ENCODE results near the gene MOGAT1. TPM values are rescaled to one million over a fixed set of nuclear protein-coding genes. Genes with fewer than 3 reads are reported as not detected.

Gene MOGAT1
- total and polyA plus RNA-seq, 9 of the 15 experiments (the other 6 are each of a cell fraction or from before 2014, with no cell fraction given): not detected

DNA sequence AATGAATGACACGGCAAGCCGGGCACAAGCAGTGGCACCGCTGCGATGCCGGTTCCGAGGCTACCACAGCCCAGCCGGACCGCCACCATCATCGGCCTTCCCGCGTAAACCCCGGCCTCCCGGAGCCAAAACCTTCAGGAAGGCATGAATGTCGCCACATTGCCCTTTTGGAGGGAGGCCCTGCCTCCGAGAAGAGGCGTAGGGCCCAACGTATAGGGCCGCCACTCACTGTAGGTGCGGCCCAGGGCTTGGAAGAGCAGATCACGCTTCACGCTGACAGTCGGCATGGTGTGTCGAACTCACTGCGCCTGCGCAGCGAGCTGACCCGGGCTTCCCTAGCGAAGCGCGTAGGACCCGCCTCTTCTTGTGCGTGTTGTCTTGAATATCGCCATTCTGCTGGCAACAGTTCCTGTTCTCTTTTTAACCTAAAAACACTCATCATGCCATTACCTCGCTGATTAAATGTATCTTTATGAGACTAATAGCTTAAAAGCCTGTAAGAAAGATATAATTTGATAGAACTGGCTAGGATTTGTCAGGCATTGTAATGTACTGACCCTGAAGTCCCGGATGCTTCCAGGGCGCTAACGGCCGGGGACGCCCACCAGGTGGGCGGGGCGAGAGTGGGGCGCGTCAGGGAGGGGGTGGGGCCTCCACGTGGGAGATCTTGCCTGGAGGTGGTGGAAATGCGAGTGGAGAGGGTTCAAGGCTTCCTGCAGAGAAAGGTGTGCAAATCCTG, 15.5 kb upstream of the MOGAT1 start, which contains the start of gene FARSB (continued):
- TF ChIP-seq MYC (IDR thresholded peaks at IDR 0.05; ENCODE audit: low read depth, low read length): peak; percentile 89
- TF ChIP-seq MYC (CRISPR knock-in tag; IDR thresholded peaks at IDR 0.05; ENCODE audit: borderline replicate concordance, low read depth): peak; percentile 66
- no peak for TF ChIP-seq MCM7 (IDR thresholded peaks at IDR 0.05)
- TF ChIP-seq, protein P1, sequence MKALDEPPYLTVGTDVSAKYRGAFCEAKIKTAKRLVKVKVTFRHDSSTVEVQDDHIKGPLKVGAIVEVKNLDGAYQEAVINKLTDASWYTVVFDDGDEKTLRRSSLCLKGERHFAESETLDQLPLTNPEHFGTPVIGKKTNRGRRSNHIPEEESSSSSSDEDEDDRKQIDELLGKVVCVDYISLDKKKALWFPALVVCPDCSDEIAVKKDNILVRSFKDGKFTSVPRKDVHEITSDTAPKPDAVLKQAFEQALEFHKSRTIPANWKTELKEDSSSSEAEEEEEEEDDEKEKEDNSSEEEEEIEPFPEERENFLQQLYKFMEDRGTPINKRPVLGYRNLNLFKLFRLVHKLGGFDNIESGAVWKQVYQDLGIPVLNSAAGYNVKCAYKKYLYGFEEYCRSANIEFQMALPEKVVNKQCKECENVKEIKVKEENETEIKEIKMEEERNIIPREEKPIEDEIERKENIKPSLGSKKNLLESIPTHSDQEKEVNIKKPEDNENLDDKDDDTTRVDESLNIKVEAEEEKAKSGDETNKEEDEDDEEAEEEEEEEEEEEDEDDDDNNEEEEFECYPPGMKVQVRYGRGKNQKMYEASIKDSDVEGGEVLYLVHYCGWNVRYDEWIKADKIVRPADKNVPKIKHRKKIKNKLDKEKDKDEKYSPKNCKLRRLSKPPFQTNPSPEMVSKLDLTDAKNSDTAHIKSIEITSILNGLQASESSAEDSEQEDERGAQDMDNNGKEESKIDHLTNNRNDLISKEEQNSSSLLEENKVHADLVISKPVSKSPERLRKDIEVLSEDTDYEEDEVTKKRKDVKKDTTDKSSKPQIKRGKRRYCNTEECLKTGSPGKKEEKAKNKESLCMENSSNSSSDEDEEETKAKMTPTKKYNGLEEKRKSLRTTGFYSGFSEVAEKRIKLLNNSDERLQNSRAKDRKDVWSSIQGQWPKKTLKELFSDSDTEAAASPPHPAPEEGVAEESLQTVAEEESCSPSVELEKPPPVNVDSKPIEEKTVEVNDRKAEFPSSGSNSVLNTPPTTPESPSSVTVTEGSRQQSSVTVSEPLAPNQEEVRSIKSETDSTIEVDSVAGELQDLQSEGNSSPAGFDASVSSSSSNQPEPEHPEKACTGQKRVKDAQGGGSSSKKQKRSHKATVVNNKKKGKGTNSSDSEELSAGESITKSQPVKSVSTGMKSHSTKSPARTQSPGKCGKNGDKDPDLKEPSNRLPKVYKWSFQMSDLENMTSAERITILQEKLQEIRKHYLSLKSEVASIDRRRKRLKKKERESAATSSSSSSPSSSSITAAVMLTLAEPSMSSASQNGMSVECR (CRISPR knock-in tag; IDR thresholded peaks at IDR 0.05): peak; percentile 97
- peak; percentile 42; the same call in 1 of the 2 replicates for TF ChIP-seq NR2C1 (IDR thresholded peaks at IDR 0.05)
- peak; percentile 50; the same call in 1 of the 2 replicates for TF ChIP-seq NR2C1 (tag; IDR thresholded peaks at IDR 0.05)
- TF ChIP-seq, protein P2, sequence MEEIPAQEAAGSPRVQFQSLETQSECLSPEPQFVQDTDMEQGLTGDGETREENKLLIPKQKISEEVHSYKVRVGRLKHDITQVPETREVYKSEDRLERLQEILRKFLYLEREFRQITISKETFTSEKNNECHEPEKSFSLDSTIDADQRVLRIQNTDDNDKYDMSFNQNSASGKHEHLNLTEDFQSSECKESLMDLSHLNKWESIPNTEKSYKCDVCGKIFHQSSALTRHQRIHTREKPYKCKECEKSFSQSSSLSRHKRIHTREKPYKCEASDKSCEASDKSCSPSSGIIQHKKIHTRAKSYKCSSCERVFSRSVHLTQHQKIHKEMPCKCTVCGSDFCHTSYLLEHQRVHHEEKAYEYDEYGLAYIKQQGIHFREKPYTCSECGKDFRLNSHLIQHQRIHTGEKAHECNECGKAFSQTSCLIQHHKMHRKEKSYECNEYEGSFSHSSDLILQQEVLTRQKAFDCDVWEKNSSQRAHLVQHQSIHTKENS (CRISPR knock-in tag; IDR thresholded peaks at IDR 0.05): no peak
- peak; percentile 32 to 95; a peak in 2 of 4 replicates for TF ChIP-seq SIN3A (IDR thresholded peaks at IDR 0.05; ENCODE audit: borderline replicate concordance in 2 of 2, control insufficient read depth in 1 of 2, low read depth in 2 of 2, low read length in 2 of 2)
- TF ChIP-seq PHF8 (IDR thresholded peaks at IDR 0.05; ENCODE audit: borderline replicate concordance, low read length): peak; percentile 86; the same call in 1 of the 2 replicates
- TF ChIP-seq, protein P3, sequence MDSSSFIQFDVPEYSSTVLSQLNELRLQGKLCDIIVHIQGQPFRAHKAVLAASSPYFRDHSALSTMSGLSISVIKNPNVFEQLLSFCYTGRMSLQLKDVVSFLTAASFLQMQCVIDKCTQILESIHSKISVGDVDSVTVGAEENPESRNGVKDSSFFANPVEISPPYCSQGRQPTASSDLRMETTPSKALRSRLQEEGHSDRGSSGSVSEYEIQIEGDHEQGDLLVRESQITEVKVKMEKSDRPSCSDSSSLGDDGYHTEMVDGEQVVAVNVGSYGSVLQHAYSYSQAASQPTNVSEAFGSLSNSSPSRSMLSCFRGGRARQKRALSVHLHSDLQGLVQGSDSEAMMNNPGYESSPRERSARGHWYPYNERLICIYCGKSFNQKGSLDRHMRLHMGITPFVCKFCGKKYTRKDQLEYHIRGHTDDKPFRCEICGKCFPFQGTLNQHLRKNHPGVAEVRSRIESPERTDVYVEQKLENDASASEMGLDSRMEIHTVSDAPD (CRISPR knock-in tag; IDR thresholded peaks at IDR 0.05): no peak
- TF ChIP-seq SAFB2 (IDR thresholded peaks at IDR 0.05; ENCODE audit: borderline replicate concordance, low read depth, low read length, severe bottlenecking): no peak
- peak; percentile 59; the same call in 1 of the 2 replicates for TF ChIP-seq FOXM1 (IDR thresholded peaks at IDR 0.05; ENCODE audit: low read depth)
- TF ChIP-seq FOXM1 (CRISPR knock-in tag; IDR thresholded peaks at IDR 0.05; ENCODE audit: low read depth): no peak
- no peak for TF ChIP-seq RBM14 (IDR thresholded peaks at IDR 0.05; ENCODE audit: borderline replicate concordance, insufficient read depth, low read depth, low read length)
- peak; percentile 34; the same call in 1 of the 2 replicates for TF ChIP-seq TAL1 (IDR thresholded peaks at IDR 0.05)
- no peak for TF ChIP-seq ZNF76 (CRISPR knock-in tag; IDR thresholded peaks at IDR 0.05; ENCODE audit: borderline replicate concordance)
- TF ChIP-seq MAZ (CRISPR knock-in tag; conservative IDR thresholded peaks at IDR 0.05 in 1 of 2, IDR thresholded peaks at IDR 0.05 in 1 of 2): no peak
- TF ChIP-seq PML (IDR thresholded peaks at IDR 0.05; ENCODE audit: low read length): 0 out of 2 replicates have a peak, but pooled peaks have one; percentile 38
